ENCODE results near the gene ATP5F1E. TPM values are rescaled to one million over a fixed set of nuclear protein-coding genes. Genes with fewer than 3 reads are reported as not detected.
"Not testable (repeated sequence)": the region's sequence is repeated elsewhere in the genome, so short reads cannot be mapped to it uniquely, and the experiment has no call there.

Gene ATP5F1E
- total and polyA plus RNA-seq, 2 donors from 2014 or later: 67.7 to 251 TPM

DNA sequence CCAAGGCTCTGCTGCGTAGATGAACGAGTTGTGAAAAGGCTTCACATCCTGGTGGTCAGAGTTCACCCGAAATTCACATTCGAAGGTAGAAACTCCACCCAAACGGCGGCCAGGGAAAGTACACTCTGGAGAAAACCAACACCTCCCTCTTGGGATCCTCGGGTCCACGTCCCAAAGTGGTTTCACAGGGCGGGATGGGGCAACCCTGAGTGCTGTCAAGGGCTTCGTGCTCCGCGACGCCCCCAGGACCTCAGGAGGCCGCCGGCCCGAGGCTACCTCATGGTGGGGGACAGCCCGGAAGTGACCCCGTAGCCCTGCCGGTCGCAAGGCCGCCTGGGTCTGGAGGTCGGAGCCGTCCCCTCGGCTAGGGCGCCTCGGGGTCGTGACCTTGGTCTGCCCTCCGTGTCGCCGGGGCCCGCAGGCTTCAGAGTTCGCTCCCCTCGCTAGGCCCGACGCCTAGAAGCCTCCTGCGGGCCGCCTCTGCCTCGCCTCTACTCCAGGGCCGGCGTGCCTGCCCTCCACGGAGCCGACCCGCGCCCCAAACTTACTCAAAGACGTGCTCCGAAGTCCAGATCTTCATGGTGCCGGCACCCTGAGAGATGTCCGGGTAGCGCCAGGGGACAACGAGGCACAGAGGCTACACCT lies 10.1 kb upstream of the ATP5F1E start, which contains the start of gene PRELID3B:
Gene PRELID3B (minus strand): TSS at position 636 of the 645 bp plus-strand sequence. CDS start 56 bp downstream, at position 580.
- H3K36me3 ChIP-seq (ENCODE audit: control insufficient read depth in 2 of 3, insufficient read depth in 3 of 3, low read length in 3 of 3): peaks cover 0 to 5% (median under 1%) of the 10 kb centered on the region in 3 donors
- DNase-seq (peak in 2 of 5 donors; percentile 25 to 46), FAIRE-seq (no peak)
- no peaks in the 10 kb centered on the region for H3K9me3 ChIP-seq (ENCODE audit: control insufficient read depth in 2 of 3, insufficient read depth in 1 of 3, low read length in 3 of 3)
- peak within 1 kb of the TSS; percentile 4 to 85 (median 50) for H3K9ac ChIP-seq (ENCODE audit: low read length in 3 of 3)
- no peaks in the 10 kb centered on the region for H3K27me3 ChIP-seq (ENCODE audit: control insufficient read depth, insufficient read depth, low read length)
- H3K27ac ChIP-seq (ENCODE audit: low read depth in 2 of 2, low read length in 2 of 2): peak within 1 kb of the TSS; percentile 51 to 81
- peak within 1 kb of the TSS; percentile 66 to 89 (median 70) for H3K4me3 ChIP-seq (ENCODE audit: low read length in 3 of 3)
- intact Hi-C loops (cut with DNase I): no loop called here
- H3K4me1 ChIP-seq (ENCODE audit: control insufficient read depth in 2 of 3, insufficient read depth in 2 of 3, low read depth in 1 of 3, low read length in 3 of 3): peaks cover 2 to 11% (median 7%) of the 10 kb centered on the region in 3 donors
- TF ChIP-seq, protein P1, sequence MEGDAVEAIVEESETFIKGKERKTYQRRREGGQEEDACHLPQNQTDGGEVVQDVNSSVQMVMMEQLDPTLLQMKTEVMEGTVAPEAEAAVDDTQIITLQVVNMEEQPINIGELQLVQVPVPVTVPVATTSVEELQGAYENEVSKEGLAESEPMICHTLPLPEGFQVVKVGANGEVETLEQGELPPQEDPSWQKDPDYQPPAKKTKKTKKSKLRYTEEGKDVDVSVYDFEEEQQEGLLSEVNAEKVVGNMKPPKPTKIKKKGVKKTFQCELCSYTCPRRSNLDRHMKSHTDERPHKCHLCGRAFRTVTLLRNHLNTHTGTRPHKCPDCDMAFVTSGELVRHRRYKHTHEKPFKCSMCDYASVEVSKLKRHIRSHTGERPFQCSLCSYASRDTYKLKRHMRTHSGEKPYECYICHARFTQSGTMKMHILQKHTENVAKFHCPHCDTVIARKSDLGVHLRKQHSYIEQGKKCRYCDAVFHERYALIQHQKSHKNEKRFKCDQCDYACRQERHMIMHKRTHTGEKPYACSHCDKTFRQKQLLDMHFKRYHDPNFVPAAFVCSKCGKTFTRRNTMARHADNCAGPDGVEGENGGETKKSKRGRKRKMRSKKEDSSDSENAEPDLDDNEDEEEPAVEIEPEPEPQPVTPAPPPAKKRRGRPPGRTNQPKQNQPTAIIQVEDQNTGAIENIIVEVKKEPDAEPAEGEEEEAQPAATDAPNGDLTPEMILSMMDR (IDR thresholded peaks at IDR 0.05; ENCODE audit: borderline replicate concordance, extremely low read depth, insufficient read depth): no peak

DNA sequence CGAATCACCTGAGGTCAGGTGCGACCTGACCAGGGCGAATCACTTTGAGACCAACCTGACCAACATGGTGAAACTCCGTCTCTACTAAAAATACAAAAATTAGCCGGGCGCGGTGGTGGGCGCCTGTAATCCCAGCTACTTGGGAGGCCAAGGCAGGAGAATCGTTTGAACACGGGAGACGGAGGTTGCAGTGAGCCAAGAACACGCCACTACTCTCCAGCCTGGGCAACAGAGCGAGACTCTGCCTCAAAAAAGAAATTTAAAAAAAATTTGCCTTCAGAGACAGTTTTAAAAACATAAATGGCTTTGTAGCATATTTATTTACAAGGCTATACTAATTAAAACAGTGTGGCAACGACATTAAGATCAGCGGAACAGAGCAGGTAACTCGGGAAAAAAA lies 9.4 kb upstream of the ATP5F1E start:
- intact Hi-C loops (cut with DNase I); H3K27ac ChIP-seq (ENCODE audit: low read depth in 2 of 2, low read length in 2 of 2); H3K27me3 ChIP-seq (ENCODE audit: control insufficient read depth, insufficient read depth, low read length); H3K9ac ChIP-seq (ENCODE audit: low read length in 3 of 3); H3K36me3 ChIP-seq (ENCODE audit: control insufficient read depth in 2 of 3, insufficient read depth in 3 of 3, low read length in 3 of 3); DNase-seq; H3K9me3 ChIP-seq (ENCODE audit: control insufficient read depth in 2 of 3, insufficient read depth in 1 of 3, low read length in 3 of 3); FAIRE-seq: not testable (repeated sequence)
- Histone ChIP-seq H3K4me1 (ENCODE audit: control insufficient read depth in 2 of 3, insufficient read depth in 2 of 3, low read depth in 1 of 3, low read length in 3 of 3) (peaks cover 2 to 11% (median 7%) of the 10 kb centered on the region in 3 donors), H3K4me3 (ENCODE audit: low read length in 3 of 3) (peak overlapping the region; percentile 66 to 89 (median 70))

DNA sequence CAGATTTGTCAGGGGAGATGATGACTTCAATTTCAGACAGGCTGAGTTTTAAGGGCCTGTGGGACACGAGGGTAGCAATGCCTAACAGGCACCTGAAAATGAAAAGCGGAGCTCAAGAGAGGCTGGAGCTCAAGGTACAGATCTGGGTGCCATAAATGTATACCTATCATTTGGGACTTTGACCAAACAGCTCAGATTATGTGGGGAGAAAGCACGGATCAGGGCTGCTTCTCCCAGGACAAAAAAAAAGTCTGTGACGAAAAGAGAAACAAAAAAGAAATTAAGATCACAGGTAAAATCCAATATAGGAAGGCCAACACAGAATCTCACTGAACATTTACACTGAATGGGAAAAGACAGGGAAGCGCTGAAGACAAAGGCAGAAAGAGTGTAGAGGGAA lies 8.5 kb upstream of the ATP5F1E start:
- Histone ChIP-seq H3K27ac (ENCODE audit: low read depth in 2 of 2, low read length in 2 of 2) (no peak overlapping the region), H3K9me3 (ENCODE audit: control insufficient read depth in 2 of 3, insufficient read depth in 1 of 3, low read length in 3 of 3) (no peaks in the 10 kb centered on the region), H3K4me1 (ENCODE audit: control insufficient read depth in 2 of 3, insufficient read depth in 2 of 3, low read depth in 1 of 3, low read length in 3 of 3) (peaks cover 2 to 11% (median 7%) of the 10 kb centered on the region in 3 donors), H3K27me3 (ENCODE audit: control insufficient read depth, insufficient read depth, low read length) (no peaks in the 10 kb centered on the region), H3K9ac (ENCODE audit: low read length in 3 of 3) (no peak overlapping the region), H3K4me3 (ENCODE audit: low read length in 3 of 3) (no peak overlapping the region), H3K36me3 (ENCODE audit: control insufficient read depth in 2 of 3, insufficient read depth in 3 of 3, low read length in 3 of 3) (peaks cover under 1 to 16% (median 16%) of the 10 kb centered on the region in 3 donors)
- no peak for DNase-seq
- TF ChIP-seq, protein P1 (IDR thresholded peaks at IDR 0.05; ENCODE audit: borderline replicate concordance, extremely low read depth, insufficient read depth): no peak
- intact Hi-C loops (cut with DNase I): no loop called here
- FAIRE-seq: no peak

DNA sequence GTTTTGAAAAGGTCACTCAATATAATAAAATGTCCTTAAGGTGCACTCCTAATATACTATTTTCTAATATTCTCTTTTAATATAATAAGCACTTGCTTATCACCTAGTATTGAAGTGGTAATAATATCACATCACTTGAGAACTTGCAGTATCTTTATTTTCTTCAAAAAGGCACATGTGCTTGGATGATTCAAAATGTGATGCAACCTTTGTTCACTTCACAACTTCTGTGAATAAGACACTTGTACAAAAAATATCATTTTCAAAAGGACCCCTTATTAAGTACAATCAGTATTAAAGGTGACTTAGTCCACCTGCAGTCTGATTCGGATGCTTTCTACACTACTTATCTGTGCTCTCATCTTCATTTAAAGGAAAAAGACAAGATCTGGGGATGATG lies 7.1 kb upstream of the ATP5F1E start:
- Histone ChIP-seq H3K4me1 (ENCODE audit: control insufficient read depth in 2 of 3, insufficient read depth in 2 of 3, low read depth in 1 of 3, low read length in 3 of 3) (peaks cover 2 to 11% (median 7%) of the 10 kb centered on the region in 3 donors), H3K9me3 (ENCODE audit: control insufficient read depth in 2 of 3, insufficient read depth in 1 of 3, low read length in 3 of 3) (no peaks in the 10 kb centered on the region), H3K27me3 (ENCODE audit: control insufficient read depth, insufficient read depth, low read length) (no peaks in the 10 kb centered on the region), H3K27ac (ENCODE audit: low read depth in 2 of 2, low read length in 2 of 2) (no peak overlapping the region), H3K36me3 (ENCODE audit: control insufficient read depth in 2 of 3, insufficient read depth in 3 of 3, low read length in 3 of 3) (peaks cover 5 to 25% (median 20%) of the 10 kb centered on the region in 3 donors), H3K9ac (ENCODE audit: low read length in 3 of 3) (no peak overlapping the region), H3K4me3 (ENCODE audit: low read length in 3 of 3) (no peak overlapping the region)
- no peak for FAIRE-seq
- TF ChIP-seq, protein P1 (IDR thresholded peaks at IDR 0.05; ENCODE audit: borderline replicate concordance, extremely low read depth, insufficient read depth): no peak
- DNase-seq: no peak
- intact Hi-C loops (cut with DNase I): no loop called here
